ENCODE data around the gene LLGL2. TPM values are rescaled to one million over a fixed set of nuclear protein-coding genes. Genes with fewer than 3 reads are reported as not detected.
"Not testable (repeated sequence)": the region's sequence is repeated elsewhere in the genome, so short reads cannot be mapped to it uniquely, and the experiment has no call there.

LLGL2 gene
- polyA plus RNA-seq, 1 donor (not counting 4 experiments of a cell fraction or from before 2014, with no cell fraction given), result 13.8 TPM

DNA sequence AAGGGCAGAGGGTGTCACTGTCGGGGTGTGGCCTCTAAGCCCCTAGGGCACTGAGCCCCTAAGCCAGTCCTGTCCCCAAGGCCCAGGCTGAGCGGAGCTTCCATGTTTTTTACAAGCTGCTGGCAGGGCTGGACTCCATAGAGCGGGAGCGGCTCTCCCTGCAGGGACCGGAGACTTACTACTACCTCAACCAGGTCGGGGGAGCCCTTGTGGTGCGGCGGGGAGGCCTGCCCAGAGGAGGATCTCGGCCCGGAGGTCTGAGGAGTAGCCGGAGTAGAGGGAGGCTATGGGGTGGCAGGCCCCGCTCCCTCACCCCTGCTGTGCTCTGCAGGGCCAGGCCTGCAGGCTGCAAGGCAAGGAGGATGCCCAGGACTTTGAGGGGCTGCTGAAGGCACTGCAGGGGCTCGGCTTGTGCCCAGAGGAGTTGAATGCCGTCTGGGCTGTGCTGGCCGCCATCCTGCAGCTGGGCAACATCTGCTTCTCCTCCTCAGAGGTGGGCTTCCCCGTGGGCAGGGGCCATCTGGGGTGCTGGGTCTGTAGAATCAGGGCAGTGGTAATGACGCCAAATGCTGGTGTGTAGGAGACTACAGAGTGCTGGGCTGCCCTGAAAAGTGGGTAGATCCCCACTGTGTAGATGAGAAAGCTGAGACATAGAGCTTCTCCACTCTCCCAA is 67.0 kb downstream of the LLGL2 start:
- no peak overlapping the region for H3K4me2 ChIP-seq (ENCODE audit: control insufficient read depth, extremely low read depth, insufficient read depth, low read depth, low read length)
- H3K27ac ChIP-seq (ENCODE audit: control insufficient read depth, insufficient read depth, low read length), result no peak overlapping the region

DNA sequence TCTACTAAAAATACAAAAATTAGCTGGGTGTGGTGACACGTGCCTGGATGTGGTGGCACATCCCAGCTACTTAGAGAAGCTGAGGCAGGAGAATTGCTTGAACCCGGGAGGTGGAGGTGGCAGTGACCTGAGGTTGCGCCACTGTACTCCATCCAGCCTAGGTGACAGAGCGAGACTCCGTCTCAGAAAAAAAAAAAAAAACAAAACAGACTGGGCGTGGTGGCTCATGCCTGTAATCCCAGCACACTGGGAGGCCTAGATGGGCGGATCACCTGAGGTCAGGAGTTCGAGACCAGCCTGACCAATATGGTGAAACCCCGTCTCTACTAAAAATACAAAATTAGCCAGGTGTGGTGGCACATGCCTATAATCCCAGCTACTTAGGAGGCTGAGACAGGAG is 67.9 kb downstream of the LLGL2 start:
- H3K4me3 ChIP-seq (ENCODE audit: control insufficient read depth in 2 of 3, extremely low read depth in 1 of 3, insufficient read depth in 2 of 3, low read depth in 1 of 3, low read length in 3 of 3); H3K36me3 ChIP-seq (ENCODE audit: control insufficient read depth in 2 of 2, extremely low read depth in 1 of 2, insufficient read depth in 2 of 2, low read length in 2 of 2); H3K9me1 ChIP-seq (ENCODE audit: control insufficient read depth, extremely low read depth, insufficient read depth, low read length); FAIRE-seq; H3K9me3 ChIP-seq (ENCODE audit: control insufficient read depth, low read depth, low read length); H4K20me1 ChIP-seq (ENCODE audit: control insufficient read depth, extremely low read depth, insufficient read depth, low read length); H2AFZ ChIP-seq (ENCODE audit: control insufficient read depth, low read length); H3K9ac ChIP-seq (ENCODE audit: control insufficient read depth, extremely low read depth, insufficient read depth, low read length); H3K4me1 ChIP-seq (ENCODE audit: control insufficient read depth, extremely low read depth, insufficient read depth, low read length); dilution Hi-C loops (cut with MboI; ENCODE audit: extremely low pct_ligation_motif_present, low sequenced_read_pairs); H3K79me2 ChIP-seq (ENCODE audit: control insufficient read depth, insufficient read depth, low read length); H3K4me2 ChIP-seq (ENCODE audit: control insufficient read depth, extremely low read depth, insufficient read depth, low read depth, low read length); H3K27ac ChIP-seq (ENCODE audit: control insufficient read depth, insufficient read depth, low read length); DNase-seq (ENCODE audit: low read depth, low spot score): not testable (repeated sequence)
- peaks cover 26% of the 10 kb centered on the region for H3K27me3 ChIP-seq (ENCODE audit: control insufficient read depth, extremely low read depth, insufficient read depth, low read length)

More for the DNA sequence above, 67.0 kb downstream of the LLGL2 start:
- FAIRE-seq, result no peak
- no peaks in the 10 kb centered on the region for H3K9me3 ChIP-seq (ENCODE audit: control insufficient read depth, low read depth, low read length)
- H2AFZ ChIP-seq (ENCODE audit: control insufficient read depth, low read length), result no peak overlapping the region
- no peaks in the 10 kb centered on the region for H4K20me1 ChIP-seq (ENCODE audit: control insufficient read depth, extremely low read depth, insufficient read depth, low read length)
- H3K9ac ChIP-seq (ENCODE audit: control insufficient read depth, extremely low read depth, insufficient read depth, low read length), result no peak overlapping the region
- TF ChIP-seq EZH2 (IDR thresholded peaks at IDR 0.05; ENCODE audit: low read length) (no peak), CTCF (optimal IDR thresholded peaks at IDR 0.05 in 1 of 3, IDR thresholded peaks at IDR 0.05 in 1 of 3, conservative IDR thresholded peaks at IDR 0.05 in 1 of 3; ENCODE audit: extremely low read depth in 1 of 3, insufficient read depth in 2 of 3, low read length in 3 of 3) (no peak)
- no peak overlapping the region for H3K4me3 ChIP-seq (ENCODE audit: control insufficient read depth in 2 of 3, extremely low read depth in 1 of 3, insufficient read depth in 2 of 3, low read depth in 1 of 3, low read length in 3 of 3)
- dilution Hi-C loops (cut with MboI; ENCODE audit: extremely low pct_ligation_motif_present, low sequenced_read_pairs), result no loop called here
- peaks cover 35% of the 10 kb centered on the region for H3K27me3 ChIP-seq (ENCODE audit: control insufficient read depth, extremely low read depth, insufficient read depth, low read length)
- H3K9me1 ChIP-seq (ENCODE audit: control insufficient read depth, extremely low read depth, insufficient read depth, low read length), result no peaks in the 10 kb centered on the region
- H3K4me1 ChIP-seq (ENCODE audit: control insufficient read depth, extremely low read depth, insufficient read depth, low read length), result no peaks in the 10 kb centered on the region
- no peak for DNase-seq (ENCODE audit: low read depth, low spot score)
- H3K79me2 ChIP-seq (ENCODE audit: control insufficient read depth, insufficient read depth, low read length), result no peaks in the 10 kb centered on the region
- H3K36me3 ChIP-seq (ENCODE audit: control insufficient read depth in 2 of 2, extremely low read depth in 1 of 2, insufficient read depth in 2 of 2, low read length in 2 of 2), result no peaks in the 10 kb centered on the region

All from keratinocyte (primary cell).